ENCODE measurements around the gene RAP2C. TPM values are rescaled to one million over a fixed set of nuclear protein-coding genes. Genes with fewer than 3 reads are reported as not detected.

Gene RAP2C
- total RNA-seq, 2 donors from 2014 or later, result 39.7 to 60.8 TPM

GRCh38 chrX:132191938-132192337, 27.3 kb downstream of the RAP2C start:
- H3K9me3 ChIP-seq (ENCODE audit: control insufficient read depth, low read length), result no peaks in the 10 kb centered on the region
- H3K36me3 Mint-ChIP-seq (ENCODE audit: low read depth), result peaks cover 12% of the 10 kb centered on the region
- no peaks in the 10 kb centered on the region for H3K4me1 ChIP-seq (ENCODE audit: control insufficient read depth, insufficient read depth, low read length)
- no CpG with 5 or more reads among the region's 1 CpG for WGBS, 2 experiments (ENCODE audit: insufficient coverage in 1 of 2, insufficient read length in 1 of 2)
- H3K27me3 ChIP-seq (ENCODE audit: control insufficient read depth, insufficient read depth, low read length, poor library complexity, severe bottlenecking), result no peaks in the 10 kb centered on the region
- H3K36me3 ChIP-seq (ENCODE audit: control insufficient read depth, insufficient read depth, low read length), result no peaks in the 10 kb centered on the region
- no peak overlapping the region for H3K27ac Mint-ChIP-seq
- no peak for TF ChIP-seq CTCF (conservative IDR thresholded peaks at IDR 0.05)
- no peak overlapping the region for H3K9ac ChIP-seq (ENCODE audit: extremely low read depth, low read length, poor library complexity, severe bottlenecking)
- H3K4me1 Mint-ChIP-seq, result peaks cover 2% of the 10 kb centered on the region
- no peaks in the 10 kb centered on the region for H3K27me3 Mint-ChIP-seq (ENCODE audit: insufficient read depth)
- H3K27ac ChIP-seq (ENCODE audit: low read depth, low read length), result no peak overlapping the region
- H3K4me3 ChIP-seq (ENCODE audit: low read length), result no peak overlapping the region
- no peak for DNase-seq
- H3K4me3 Mint-ChIP-seq, result no peak overlapping the region
- peaks cover 29% of the 10 kb centered on the region for H3K9me3 Mint-ChIP-seq

GRCh38 chrX:132188175-132188574, 31.1 kb downstream of the RAP2C start:
- Mint-ChIP-seq H3K4me3 (no peak overlapping the region), H3K4me1 (peaks cover 2% of the 10 kb centered on the region), H3K27ac (no peak overlapping the region), H3K36me3 (ENCODE audit: low read depth) (no peaks in the 10 kb centered on the region), H3K9me3 (peaks cover 11% of the 10 kb centered on the region), H3K27me3 (ENCODE audit: insufficient read depth) (no peaks in the 10 kb centered on the region)
- Histone ChIP-seq H3K9ac (ENCODE audit: extremely low read depth, low read length, poor library complexity, severe bottlenecking) (no peak overlapping the region), H3K27ac (ENCODE audit: low read depth, low read length) (no peak overlapping the region), H3K9me3 (ENCODE audit: control insufficient read depth, low read length) (no peaks in the 10 kb centered on the region), H3K27me3 (ENCODE audit: control insufficient read depth, insufficient read depth, low read length, poor library complexity, severe bottlenecking) (no peaks in the 10 kb centered on the region), H3K4me1 (ENCODE audit: control insufficient read depth, insufficient read depth, low read length) (no peaks in the 10 kb centered on the region), H3K4me3 (ENCODE audit: low read length) (no peak overlapping the region), H3K36me3 (ENCODE audit: control insufficient read depth, insufficient read depth, low read length) (no peaks in the 10 kb centered on the region)
- DNase-seq, result no peak
- WGBS, 2 experiments (ENCODE audit: insufficient coverage in 1 of 2, insufficient read length in 1 of 2), result 86% methylated on average over 2 of the region's 3 CpGs; no CpG with 5 or more reads in 1 of the 2 experiments
- no peak for TF ChIP-seq CTCF (conservative IDR thresholded peaks at IDR 0.05)

- 90% methylated on average over 4 of the region's 4 CpGs; no CpG with 5 or more reads in 1 of the 2 experiments for WGBS, 2 experiments (ENCODE audit: insufficient coverage in 1 of 2, insufficient read length in 1 of 2)
- no peak for TF ChIP-seq CTCF (conservative IDR thresholded peaks at IDR 0.05)
- no peaks in the 10 kb centered on the region for H3K36me3 Mint-ChIP-seq (ENCODE audit: low read depth)
- H3K27ac Mint-ChIP-seq, result no peak overlapping the region
- no peak overlapping the region for H3K27ac ChIP-seq (ENCODE audit: low read depth, low read length)
- no peaks in the 10 kb centered on the region for H3K36me3 ChIP-seq (ENCODE audit: control insufficient read depth, insufficient read depth, low read length)
- no peak for DNase-seq
- H3K4me1 ChIP-seq (ENCODE audit: control insufficient read depth, insufficient read depth, low read length), result no peaks in the 10 kb centered on the region
- H3K9ac ChIP-seq (ENCODE audit: extremely low read depth, low read length, poor library complexity, severe bottlenecking), result no peak overlapping the region
- no peaks in the 10 kb centered on the region for H3K27me3 ChIP-seq (ENCODE audit: control insufficient read depth, insufficient read depth, low read length, poor library complexity, severe bottlenecking)
- no peak overlapping the region for H3K4me3 ChIP-seq (ENCODE audit: low read length)
- no peaks in the 10 kb centered on the region for H3K27me3 Mint-ChIP-seq (ENCODE audit: insufficient read depth)
- H3K4me1 Mint-ChIP-seq, result peaks cover 2% of the 10 kb centered on the region
- no peaks in the 10 kb centered on the region for H3K9me3 ChIP-seq (ENCODE audit: control insufficient read depth, low read length)
- H3K4me3 Mint-ChIP-seq, result no peak overlapping the region
- peaks cover 4% of the 10 kb centered on the region for H3K9me3 Mint-ChIP-seq
Measured at GRCh38 chrX:132187451-132187850, 31.8 kb downstream of the RAP2C start.
